Lower leg skin (tissue), 3 donors: ENCODE results near the gene CRELD1.

ENCODE experiments used
- CTCF ChIP-seq, 3 donors: fragments of 450-650 bp; IDR thresholded peaks; one replicate each; pipeline ENCODE4 v1.5.1; 2016; ENCODE audit warnings: antibody characterized with exemption in 3 of 3, mild to moderate bottlenecking in 3 of 3, moderate library complexity in 2 of 3
- POLR2A ChIP-seq, 2 donors: fragments of 450-650 bp; IDR thresholded peaks; one replicate each; pipeline ENCODE4 v1.6.1; 2016 to 2017; ENCODE audit warnings: antibody characterized with exemption in 2 of 2, mild to moderate bottlenecking in 1 of 2, moderate library complexity in 1 of 2

- no peak for TF ChIP-seq CTCF (IDR thresholded peaks at IDR 0.05)
- TF ChIP-seq POLR2A (IDR thresholded peaks at IDR 0.05) = no peak
Observed at GRCh38 chr3:9908286-9908685, 25.3 kb upstream of the CRELD1 start.
